A549 (cell line): Measurements from ENCODE around the gene INTS7.

Experiments
- BHLHE40 ChIP-seq: IDR thresholded peaks from 2 replicates; pipeline ENCODE4 v1.6.1; 2012; ENCODE audit warnings: low read depth, low read length, inconsistent platforms
- CHD2 ChIP-seq: fragments of 150-350 bp; IDR thresholded peaks from 2 replicates; pipeline ENCODE4 v1.6.1; 2014; ENCODE audit warnings: low read length; ENCODE audit not compliant: partially characterized antibody
- FOSL2 ChIP-seq, 2 experiments: fragments of 450-650 bp in 1 of 2; fragments of >200 bp in 1 of 2; sonication (Bioruptor Twin) in 1 of 2; formaldehyde crosslinking; IDR thresholded peaks; 2 replicates each; pipeline versions ENCODE4 v1.5.0 to v1.6.1; 2016 to 2020; ENCODE audit warnings: mild to moderate bottlenecking in 1 of 2, moderate library complexity in 1 of 2
- MAFK ChIP-seq: fragments of 450-650 bp; IDR thresholded peaks from 2 replicates; pipeline ENCODE4 v1.6.1; 2014; ENCODE audit not compliant: partially characterized antibody
- POLR2A ChIP-seq: IDR thresholded peaks from 2 replicates; pipeline ENCODE4 v1.6.1; 2012; ENCODE audit warnings: mild to moderate bottlenecking, low read length
- POLR2AphosphoS2 ChIP-seq: conservative IDR thresholded peaks from 2 replicates; pipeline ENCODE4 v1.6.1; 2012; ENCODE audit warnings: low read length, improper control_type of control experiment, inconsistent platforms
- RAD21 ChIP-seq, 2 experiments: fragments of >200 bp in 1 of 2; sonication (Bioruptor Twin) in 1 of 2; formaldehyde crosslinking in 1 of 2; IDR thresholded peaks in 1 of 2; conservative IDR thresholded peaks in 1 of 2; 2 replicates in 1 of 2; 3 replicates in 1 of 2; pipeline ENCODE4 v1.6.1; 2012 to 2018; ENCODE audit warnings: inconsistent platforms in 1 of 2
- RARB ChIP-seq: fragments of 250-450 bp; sonication (Bioruptor Pico); IDR thresholded peaks from 2 replicates; pipeline ENCODE4 v1.8.0; 2021; ENCODE audit warnings: mild to moderate bottlenecking, moderate library complexity
- SMC3 ChIP-seq: fragments of >200 bp; sonication (Bioruptor Twin); formaldehyde crosslinking; IDR thresholded peaks from 3 replicates; pipeline ENCODE4 v1.6.1; 2018; ENCODE audit warnings: inconsistent platforms
- ZFP36 ChIP-seq: fragments of 450-650 bp; IDR thresholded peaks from 2 replicates; pipeline ENCODE4 v1.6.1; 2014; ENCODE audit warnings: borderline replicate concordance; ENCODE audit not compliant: partially characterized antibody
- TF ChIP-seq, protein P1 (sequence below): fragments of >200 bp; sonication (Bioruptor Twin); formaldehyde crosslinking; IDR thresholded peaks from 3 replicates; pipeline ENCODE4 v1.5.1; 2016
- TF ChIP-seq, protein P2 (sequence below): fragments of >200 bp; sonication (Bioruptor Twin); formaldehyde crosslinking; IDR thresholded peaks from 3 replicates; pipeline ENCODE4 v1.6.1; 2016
- TF ChIP-seq, protein P3 (sequence below): fragments of 150-350 bp; IDR thresholded peaks from 2 replicates; pipeline ENCODE4 v1.6.1; 2014; ENCODE audit warnings: low read depth, mild to moderate bottlenecking, low read length

DNA sequence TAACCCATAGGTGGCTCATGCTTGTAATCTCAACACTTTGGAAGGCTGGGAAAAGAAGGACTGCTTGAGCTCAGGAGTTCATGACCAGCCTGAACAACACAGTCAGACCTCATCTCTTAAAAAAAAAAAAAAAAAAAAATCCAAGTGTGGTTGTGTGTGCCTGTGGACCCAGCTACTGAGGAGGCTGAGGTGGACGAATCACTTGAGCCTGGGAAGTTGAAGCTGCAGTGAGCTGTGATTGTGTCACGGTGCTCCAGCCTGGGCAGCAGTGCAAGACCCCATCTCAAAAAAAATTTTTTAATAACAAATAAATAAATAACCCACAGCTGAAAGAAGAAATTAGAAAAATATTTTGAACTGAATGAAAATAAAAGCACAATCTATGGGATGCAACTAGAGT, 13.8 kb downstream of the INTS7 start:
- TF ChIP-seq SMC3, result no peak
- TF ChIP-seq, protein P1, sequence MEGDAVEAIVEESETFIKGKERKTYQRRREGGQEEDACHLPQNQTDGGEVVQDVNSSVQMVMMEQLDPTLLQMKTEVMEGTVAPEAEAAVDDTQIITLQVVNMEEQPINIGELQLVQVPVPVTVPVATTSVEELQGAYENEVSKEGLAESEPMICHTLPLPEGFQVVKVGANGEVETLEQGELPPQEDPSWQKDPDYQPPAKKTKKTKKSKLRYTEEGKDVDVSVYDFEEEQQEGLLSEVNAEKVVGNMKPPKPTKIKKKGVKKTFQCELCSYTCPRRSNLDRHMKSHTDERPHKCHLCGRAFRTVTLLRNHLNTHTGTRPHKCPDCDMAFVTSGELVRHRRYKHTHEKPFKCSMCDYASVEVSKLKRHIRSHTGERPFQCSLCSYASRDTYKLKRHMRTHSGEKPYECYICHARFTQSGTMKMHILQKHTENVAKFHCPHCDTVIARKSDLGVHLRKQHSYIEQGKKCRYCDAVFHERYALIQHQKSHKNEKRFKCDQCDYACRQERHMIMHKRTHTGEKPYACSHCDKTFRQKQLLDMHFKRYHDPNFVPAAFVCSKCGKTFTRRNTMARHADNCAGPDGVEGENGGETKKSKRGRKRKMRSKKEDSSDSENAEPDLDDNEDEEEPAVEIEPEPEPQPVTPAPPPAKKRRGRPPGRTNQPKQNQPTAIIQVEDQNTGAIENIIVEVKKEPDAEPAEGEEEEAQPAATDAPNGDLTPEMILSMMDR, result no peak
- TF ChIP-seq POLR2AphosphoS2, result no peak
- no peak for TF ChIP-seq MAFK
- no peak for TF ChIP-seq POLR2A
- no peak for TF ChIP-seq RAD21 (conservative IDR thresholded peaks at IDR 0.05 in 1 of 2, IDR thresholded peaks at IDR 0.05 in 1 of 2)
- no peak for TF ChIP-seq ZFP36
- TF ChIP-seq FOSL2 (IDR thresholded peaks at IDR 0.05), result no peak
- no peak for TF ChIP-seq FOSL2 (CRISPR knock-in tag; IDR thresholded peaks at IDR 0.05)
- TF ChIP-seq RARB (CRISPR knock-in tag), result no peak
- TF ChIP-seq, protein P2, sequence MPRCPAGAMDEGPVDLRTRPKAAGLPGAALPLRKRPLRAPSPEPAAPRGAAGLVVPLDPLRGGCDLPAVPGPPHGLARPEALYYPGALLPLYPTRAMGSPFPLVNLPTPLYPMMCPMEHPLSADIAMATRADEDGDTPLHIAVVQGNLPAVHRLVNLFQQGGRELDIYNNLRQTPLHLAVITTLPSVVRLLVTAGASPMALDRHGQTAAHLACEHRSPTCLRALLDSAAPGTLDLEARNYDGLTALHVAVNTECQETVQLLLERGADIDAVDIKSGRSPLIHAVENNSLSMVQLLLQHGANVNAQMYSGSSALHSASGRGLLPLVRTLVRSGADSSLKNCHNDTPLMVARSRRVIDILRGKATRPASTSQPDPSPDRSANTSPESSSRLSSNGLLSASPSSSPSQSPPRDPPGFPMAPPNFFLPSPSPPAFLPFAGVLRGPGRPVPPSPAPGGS, result no peak
- TF ChIP-seq CHD2, result no peak
- TF ChIP-seq, protein P3, sequence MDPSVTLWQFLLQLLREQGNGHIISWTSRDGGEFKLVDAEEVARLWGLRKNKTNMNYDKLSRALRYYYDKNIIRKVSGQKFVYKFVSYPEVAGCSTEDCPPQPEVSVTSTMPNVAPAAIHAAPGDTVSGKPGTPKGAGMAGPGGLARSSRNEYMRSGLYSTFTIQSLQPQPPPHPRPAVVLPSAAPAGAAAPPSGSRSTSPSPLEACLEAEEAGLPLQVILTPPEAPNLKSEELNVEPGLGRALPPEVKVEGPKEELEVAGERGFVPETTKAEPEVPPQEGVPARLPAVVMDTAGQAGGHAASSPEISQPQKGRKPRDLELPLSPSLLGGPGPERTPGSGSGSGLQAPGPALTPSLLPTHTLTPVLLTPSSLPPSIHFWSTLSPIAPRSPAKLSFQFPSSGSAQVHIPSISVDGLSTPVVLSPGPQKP, result no peak
- no peak for TF ChIP-seq BHLHE40
